Measurements from ENCODE around the gene MUC5AC.
"Not testable (repeated sequence)": the region's sequence is repeated elsewhere in the genome, so short reads cannot be mapped to it uniquely, and the experiment has no call there.

The MUC5AC gene

DNA sequence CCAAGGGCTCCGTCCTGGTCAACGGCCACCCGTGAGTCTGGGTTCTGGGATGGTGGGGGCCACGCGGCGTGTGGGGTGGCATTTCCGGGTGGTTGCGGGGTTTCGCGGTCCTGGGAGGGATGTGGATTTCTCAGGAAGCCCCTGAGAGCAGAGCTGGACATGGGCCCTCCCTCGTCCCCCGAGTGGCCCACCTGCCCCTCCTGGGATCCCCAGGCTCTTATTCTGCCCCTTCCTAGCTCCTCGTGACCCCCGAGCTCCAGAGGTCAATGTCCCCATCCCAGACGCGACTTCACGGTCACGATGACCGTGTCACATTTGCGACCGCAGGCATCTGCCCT, 4.4 kb downstream of the MUC5AC start:
- in situ Hi-C loops (cut with HindIII; ENCODE audit: low sequenced_read_pairs): no loop called here

DNA sequence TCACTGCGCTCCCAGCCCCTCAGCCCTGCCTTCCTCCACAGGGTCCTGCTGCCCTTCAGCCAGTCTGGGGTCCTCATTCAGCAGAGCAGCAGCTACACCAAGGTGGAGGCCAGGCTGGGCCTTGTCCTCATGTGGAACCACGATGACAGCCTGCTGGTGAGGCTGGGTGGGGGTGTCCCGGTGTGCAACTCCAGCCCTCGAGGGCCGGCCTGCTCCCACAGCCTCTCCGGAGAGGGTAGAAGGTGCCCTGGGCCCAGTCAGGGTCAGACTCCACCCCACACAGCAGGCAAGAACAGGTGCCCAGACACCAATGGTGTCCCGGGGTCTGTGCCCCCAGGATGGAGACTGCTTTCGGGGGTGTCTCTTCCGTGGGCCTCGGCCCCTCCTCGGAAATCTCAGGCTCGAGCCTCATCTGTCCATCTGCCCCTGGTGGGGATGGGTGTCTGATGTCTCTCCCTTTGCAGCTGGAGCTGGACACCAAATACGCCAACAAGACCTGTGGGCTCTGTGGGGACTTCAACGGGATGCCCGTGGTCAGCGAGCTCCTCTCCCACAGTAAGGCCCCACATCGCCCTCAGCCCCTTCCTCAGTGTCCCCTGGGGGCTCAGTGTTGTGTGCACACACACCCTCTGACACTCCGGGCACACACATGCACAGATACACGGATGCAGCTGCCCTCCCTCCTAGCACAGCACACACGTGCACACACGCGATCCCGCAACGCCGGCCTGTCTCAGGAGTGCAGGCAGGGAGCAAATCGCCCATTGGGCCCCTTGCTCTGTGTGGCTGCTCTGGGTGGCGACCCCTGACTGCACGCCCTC, 4.9 kb downstream of the MUC5AC start:
- in situ Hi-C loops (cut with HindIII; ENCODE audit: low sequenced_read_pairs): no loop called here

DNA sequence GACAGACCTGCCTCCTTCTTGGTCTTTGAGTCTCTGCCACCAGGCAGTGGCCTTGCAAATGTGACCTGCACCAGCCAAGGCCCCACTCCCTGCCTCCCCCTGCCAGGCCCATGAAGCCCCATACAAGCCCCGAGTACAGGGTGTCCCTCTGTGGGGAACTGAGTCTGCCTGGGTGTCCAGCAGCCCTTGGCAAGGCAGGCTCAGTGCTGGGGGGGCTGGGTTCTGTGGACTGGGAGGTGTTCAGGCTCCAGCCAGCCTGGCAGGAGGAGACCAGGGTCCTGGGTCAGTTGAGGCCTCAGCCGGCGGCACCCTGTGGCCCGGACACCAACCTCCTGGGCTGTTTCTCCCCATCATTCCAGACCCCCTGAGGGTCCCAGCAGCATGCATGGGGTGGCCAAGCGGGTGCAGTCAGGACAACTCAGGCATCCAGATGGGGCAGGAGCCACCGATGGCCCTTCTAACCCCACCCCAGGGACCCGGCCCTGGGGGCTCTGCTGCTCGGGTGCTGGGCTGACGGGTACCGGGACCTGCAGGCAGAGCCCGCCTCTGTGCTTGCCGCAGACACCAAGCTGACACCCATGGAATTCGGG, 5.7 kb downstream of the MUC5AC start:
- in situ Hi-C loops (cut with HindIII; ENCODE audit: low sequenced_read_pairs): no loop called here

DNA sequence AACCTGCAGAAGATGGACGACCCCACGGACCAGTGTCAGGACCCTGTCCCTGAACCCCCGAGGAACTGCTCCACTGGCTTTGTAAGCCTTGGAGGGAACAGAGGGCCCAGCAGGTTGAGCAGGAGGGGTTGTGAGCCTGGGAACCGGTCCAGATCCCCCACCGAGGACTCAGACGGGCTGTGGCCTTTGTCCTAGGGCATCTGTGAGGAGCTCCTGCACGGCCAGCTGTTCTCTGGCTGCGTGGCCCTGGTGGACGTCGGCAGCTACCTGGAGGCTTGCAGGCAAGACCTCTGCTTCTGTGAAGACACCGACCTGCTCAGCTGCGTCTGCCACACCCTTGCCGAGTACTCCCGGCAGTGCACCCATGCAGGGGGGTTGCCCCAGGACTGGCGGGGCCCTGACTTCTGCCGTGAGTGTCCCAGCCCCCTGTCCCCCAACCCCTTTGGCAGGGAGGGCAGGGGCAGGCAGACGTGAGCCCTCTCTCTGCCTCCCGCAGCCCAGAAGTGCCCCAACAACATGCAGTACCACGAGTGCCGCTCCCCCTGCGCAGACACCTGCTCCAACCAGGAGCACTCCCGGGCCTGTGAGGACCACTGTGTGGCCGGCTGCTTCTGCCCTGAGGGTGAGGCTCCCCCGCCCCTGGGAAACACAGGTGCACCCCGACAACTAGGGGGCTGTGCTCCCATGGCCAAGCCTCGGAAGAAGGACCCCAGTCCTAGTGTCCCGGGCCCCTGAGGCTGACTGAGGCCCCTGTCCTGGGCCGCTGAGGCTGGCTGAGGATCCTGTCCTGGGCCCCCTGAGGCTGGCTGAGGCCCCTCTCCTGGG, 6.4 kb downstream of the MUC5AC start:
- in situ Hi-C loops (cut with HindIII; ENCODE audit: low sequenced_read_pairs): no loop called here

DNA sequence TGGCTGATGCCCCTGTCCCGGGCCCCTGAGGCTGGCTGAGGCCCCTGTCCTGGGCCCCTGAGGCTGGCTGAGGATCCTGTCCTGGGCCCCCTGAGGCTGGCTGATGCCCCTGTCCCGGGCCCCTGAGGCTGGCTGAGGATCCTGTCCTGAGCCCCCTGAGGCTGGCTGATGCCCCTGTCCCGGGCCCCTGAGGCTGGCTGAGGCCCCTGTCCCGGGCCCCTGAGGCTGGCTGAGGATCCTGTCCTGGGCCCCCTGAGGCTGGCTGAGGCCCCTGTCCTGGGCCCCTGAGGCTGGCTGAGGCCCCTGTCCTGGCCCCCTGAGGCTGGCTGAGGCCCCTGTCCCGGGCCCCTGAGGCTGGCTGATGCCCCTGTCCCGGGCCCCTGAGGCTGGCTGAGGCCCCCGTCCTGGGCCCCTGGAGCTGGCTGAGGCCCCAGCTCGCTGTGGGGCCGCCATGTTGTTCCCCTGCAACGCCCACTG, 7.1 kb downstream of the MUC5AC start:
- in situ Hi-C loops (cut with HindIII; ENCODE audit: low sequenced_read_pairs): not testable (repeated sequence)

DNA sequence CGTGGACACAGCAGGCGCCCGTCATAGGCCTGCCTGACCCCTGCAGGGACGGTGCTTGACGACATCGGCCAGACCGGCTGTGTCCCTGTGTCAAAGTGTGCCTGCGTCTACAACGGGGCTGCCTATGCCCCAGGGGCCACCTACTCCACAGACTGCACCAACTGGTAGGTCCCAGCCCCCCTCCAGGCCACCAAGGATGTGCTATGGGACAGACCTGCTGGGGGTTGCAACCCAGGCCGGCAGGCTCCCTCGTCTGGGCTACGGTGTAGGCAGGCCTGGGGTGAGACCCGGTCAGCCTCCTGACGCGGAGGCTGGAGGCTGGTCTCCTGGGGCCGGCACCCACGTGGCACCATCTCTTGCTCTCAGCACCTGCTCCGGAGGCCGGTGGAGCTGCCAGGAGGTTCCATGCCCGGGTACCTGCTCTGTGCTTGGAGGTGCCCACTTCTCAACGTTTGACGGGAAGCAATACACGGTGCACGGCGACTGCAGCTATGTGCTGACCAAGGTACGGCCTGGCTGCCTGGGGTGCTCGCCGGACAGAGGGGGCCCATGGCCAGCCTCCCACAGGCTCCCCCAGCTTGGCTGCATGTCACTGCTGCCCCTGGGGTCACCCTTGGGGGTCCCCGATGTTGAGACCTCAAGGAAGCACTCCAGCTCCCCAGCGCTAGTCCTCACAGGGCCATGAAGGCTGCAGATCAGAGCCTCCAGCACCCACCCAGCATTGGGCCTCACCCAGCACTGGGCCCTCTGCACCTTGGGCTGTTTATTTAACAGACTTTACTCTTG, 7.7 kb downstream of the MUC5AC start:
- in situ Hi-C loops (cut with HindIII; ENCODE audit: low sequenced_read_pairs): no loop called here

DNA sequence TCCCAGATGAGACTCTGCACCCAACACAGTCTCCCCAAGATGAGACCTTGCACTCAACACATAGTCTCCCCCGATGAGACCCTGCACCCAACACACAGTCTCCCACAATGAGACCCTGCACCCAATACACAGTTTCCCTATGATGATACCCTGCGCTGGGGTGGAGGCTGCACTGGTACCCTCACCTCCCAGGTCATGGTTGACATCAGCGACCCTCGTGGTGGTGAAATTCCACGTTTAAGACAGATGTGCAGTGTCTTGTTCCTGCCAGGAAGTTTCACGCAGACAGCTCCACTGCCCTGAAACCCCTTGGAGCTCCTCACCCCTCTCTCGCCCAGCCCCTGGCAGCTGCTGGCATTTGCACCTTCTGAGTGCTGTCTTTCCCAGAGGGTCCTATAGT, 9.5 kb downstream of the MUC5AC start:
- in situ Hi-C loops (cut with HindIII; ENCODE audit: low sequenced_read_pairs): no loop called here

DNA sequence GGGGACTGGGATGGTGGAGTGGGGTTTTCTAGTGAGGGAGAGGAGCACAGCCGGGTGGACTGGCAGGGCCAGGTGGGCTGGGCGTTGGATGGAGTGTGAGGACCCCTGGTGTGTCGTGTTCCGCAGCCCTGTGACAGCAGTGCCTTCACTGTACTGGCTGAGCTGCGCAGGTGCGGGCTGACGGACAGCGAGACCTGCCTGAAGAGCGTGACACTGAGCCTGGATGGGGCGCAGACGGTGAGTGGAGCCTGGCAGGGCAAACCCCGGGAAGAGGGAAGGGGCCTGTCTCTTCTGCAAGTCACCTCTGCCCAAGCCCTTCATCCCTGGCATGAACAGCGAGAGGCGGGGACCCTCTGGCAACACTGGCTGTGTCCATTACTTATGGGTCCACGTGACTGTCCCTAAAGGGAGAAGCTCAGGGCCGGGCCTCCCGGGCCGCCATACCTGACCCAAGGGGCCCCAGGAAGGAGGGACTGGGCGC, 10.0 kb downstream of the MUC5AC start:
- in situ Hi-C loops (cut with HindIII; ENCODE audit: low sequenced_read_pairs): no loop called here

DNA sequence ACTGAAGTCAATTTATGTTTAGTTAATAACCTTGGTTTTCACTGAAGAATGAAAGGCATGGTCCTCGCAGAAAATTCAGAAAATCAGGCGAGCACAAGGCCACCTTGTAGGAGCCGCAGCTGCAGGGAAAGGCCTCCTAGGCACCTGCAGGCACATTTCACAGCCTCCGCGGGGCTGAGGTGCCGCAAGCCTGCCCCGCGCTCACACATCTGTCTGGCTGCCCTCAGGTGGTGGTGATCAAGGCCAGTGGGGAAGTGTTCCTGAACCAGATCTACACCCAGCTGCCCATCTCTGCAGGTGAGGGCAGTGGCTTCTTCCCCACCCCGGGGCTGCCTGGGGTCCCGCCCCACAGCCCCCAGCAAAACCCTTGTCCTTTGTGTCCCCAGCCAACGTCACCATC, 10.5 kb downstream of the MUC5AC start:
- in situ Hi-C loops (cut with HindIII; ENCODE audit: low sequenced_read_pairs): no loop called here

DNA sequence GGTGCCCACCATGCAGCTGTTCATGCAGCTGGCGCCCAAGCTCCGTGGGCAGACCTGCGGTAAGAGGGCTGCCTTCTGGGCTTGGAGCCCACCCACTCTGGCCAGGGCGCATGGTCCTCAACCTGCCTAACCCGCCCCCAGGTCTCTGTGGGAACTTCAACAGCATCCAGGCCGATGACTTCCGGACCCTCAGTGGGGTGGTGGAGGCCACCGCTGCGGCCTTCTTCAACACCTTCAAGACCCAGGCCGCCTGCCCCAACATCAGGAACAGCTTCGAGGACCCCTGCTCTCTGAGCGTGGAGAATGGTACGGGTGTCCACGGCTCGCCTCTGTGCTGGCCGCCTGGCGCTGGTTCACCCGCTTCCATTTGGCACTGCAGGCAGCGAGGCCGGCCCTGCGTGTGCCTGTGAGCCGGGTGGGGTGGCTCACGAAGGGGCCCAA, 11.0 kb downstream of the MUC5AC start:
- in situ Hi-C loops (cut with HindIII; ENCODE audit: low sequenced_read_pairs): no loop called here

DNA sequence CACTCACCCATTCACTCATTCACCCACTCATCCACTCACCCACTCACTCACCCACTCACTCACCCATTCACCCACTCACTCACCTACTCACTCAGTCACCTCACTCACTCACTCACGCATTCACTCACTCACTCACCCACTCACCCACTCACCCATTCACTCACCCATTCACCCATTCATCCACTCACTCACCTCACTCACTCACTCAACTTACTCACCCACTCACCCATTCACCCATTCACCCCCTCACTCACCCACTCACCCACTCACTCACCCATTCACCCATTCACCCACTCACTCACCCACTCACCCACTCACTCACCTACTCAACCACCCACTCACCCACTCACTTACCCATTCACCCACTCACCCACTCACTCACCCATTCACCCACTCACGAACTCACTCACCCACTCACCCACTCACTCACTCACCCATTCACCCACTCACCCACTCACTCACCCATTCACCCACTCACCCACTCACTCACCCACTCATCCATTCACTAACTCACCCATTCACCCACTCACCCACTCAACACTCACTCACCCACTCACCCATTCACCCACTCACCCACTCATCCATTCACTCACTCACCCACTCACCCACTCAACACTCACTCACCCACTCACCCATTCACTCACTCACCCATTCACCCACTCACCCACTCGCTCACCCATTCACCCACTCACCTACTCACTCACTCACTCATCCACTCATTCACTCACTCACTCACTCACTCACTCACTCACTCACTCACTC, 13.7 kb downstream of the MUC5AC start:
- in situ Hi-C loops (cut with HindIII; ENCODE audit: low sequenced_read_pairs): no loop called here

DNA sequence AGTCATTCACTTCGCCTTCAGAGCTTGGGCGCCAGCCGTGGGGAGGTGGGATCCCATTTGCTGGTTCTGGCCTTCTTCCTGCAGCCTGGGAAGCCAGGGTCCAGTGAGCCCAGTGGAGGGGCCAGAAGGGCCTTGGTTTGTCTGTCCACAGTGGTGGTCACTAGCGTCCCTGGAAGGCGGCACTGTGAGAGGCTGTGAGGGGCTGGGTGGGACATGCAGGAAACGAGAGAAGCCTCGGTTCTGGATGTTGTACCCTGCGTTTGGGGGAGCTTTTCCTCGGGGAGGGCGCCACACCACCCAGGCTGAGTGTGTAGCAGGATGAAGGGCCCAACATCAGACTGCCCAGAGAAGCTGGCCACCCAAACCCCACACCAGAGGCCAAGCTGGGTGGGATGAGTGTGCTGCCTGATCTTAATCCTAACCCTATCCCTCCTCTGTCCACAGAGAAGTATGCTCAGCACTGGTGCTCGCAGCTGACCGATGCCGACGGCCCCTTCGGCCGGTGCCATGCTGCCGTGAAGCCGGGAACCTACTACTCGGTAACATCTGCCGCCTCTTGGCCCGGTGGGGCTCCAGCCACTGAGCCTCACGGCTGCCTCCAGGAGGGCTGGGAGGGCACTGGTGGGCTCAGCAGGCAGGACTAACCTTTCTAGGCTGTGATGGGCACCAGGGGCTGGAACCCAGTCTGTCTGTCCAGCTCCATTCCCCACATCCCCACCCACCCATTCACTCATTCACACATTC, 14.4 kb downstream of the MUC5AC start:
- in situ Hi-C loops (cut with HindIII; ENCODE audit: low sequenced_read_pairs): no loop called here

DNA sequence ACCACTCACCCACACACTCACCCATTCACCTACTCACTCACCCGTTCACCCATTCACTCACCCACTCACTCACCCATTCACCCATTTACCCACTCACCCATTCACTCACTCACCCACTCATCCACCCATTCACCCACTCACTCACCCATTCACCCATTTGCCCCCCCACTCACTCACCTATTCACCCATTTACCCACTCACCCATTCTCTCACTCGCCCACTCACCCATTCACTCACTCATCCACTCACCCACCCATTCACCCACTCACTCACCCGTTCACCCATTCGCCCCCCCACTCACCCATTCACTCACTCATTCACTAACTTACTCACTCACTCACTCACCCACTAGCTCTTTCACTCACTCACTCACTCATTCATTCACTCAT, 15.0 kb downstream of the MUC5AC start:
- in situ Hi-C loops (cut with HindIII; ENCODE audit: low sequenced_read_pairs): no loop called here

DNA sequence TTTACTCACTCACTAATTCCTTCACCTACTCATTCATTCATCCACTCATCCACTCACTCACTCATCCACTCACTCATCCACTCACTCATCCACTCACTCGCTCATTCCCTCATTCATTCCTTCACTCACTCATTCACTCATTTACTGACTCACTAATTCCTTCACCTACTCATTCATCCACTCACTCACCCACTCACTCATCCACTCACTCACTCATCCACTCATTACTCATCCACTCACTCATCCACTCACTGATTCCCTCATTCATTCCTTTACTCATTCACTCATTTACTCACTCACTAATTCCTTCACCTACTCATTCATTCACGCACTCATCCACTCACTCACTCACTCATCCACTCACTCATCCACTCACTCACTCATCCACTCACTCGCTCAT, 15.6 kb downstream of the MUC5AC start:
- in situ Hi-C loops (cut with HindIII; ENCODE audit: low sequenced_read_pairs): not testable (repeated sequence)

DNA sequence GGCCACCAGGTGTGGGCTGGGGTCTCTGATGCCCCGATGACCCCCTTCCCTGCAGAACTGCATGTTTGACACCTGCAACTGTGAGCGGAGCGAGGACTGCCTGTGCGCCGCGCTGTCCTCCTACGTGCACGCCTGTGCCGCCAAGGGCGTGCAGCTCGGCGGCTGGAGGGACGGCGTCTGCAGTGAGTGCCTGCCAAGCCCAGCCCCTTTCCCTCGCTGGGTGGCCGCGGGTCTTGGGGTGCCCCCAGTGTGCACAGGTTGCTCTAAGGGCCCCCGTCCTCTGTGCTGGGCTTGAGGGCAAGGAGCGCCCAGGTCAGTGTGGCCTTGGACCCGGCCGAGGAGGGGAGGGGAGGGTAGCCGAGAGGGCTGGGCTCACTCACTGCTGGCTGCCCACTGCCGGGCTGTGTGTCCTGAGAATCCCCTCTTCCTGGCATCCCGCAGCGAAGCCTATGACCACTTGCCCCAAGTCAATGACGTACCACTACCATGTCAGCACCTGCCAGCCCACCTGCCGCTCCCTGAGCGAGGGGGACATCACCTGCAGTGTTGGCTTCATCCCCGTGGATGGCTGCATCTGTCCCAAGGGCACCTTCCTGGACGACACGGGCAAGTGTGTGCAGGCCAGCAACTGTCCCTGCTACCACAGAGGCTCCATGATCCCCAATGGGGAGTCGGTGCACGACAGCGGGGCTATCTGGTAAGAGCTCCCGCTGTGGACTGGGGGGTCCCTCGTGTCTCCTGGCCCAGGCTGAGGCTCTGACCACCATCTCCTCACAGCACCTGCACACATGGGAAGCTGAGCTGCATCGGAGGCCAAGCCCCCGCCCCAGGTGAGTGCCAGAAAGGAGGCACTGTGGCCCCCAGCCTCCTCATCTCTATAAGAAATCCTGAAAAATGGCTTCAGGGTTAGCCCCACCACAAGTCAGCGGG, 17.0 kb downstream of the MUC5AC start:
- in situ Hi-C loops (cut with HindIII; ENCODE audit: low sequenced_read_pairs): no loop called here

DNA sequence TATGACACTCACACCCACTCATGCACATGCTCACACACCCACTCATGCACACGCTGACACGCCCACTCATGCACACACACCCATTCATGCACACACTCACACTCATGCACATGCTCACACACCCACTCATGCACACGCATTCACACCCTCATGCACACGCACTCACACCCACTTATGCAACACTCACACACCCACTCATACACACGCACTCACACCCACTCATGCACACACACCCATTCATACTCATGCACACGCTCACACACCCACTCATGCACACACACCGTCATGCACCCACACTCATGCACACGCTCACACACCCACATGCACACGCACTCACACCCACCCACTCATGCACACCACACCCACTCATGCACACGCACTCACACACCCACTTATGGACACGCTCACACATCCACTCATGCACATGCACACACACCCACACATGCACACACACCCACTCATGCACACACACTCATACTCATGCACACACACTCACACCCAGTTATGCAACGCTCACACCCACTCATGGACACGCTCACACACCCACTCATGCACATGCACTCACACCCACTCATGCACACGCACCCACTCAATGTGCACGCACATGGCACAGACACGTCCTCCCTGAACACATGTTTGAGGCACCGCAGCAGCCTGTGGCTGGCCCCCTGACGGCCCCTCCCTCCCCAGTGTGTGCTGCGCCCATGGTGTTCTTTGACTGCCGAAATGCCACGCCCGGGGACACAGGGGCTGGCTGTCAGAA, 17.9 kb downstream of the MUC5AC start:
- in situ Hi-C loops (cut with HindIII; ENCODE audit: low sequenced_read_pairs): no loop called here

DNA sequence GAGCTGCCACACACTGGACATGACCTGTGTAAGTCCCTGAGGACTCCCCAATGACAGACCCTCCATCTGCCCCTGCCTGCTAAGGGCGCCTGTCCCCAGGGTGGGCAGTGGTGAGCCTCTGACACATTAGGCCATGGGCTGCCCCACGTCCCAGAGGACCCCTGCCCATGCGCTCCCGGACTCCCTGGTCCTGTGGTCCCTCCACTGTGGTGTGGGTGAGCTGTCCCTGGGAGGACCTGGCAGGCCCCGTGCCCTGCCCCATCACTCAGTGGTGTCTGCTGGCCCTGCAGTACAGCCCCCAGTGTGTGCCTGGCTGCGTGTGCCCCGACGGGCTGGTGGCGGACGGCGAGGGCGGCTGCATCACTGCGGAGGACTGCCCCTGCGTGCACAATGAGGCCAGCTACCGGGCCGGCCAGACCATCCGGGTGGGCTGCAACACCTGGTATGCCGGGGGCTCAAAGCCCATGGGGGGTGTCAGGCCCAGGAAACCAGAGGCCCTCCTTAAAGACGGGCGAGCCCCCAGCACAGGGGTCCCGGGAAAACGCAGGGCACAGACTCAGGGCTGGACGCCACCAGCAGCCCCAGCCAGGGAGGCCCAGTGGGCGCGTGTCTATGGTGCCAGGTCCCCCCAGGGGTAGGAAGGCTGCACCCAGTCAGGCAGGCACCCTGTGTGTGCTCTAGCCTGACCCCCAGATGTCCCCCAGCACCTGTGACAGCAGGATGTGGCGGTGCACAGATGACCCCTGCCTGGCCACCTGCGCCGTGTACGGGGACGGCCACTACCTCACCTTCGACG, 18.7 kb downstream of the MUC5AC start:
- in situ Hi-C loops (cut with HindIII; ENCODE audit: low sequenced_read_pairs): no loop called here

All from endothelial cell of hepatic sinusoid (primary cell).